ENCODE results near the gene CWC25. TPM values are rescaled to one million over a fixed set of nuclear protein-coding genes. Genes with fewer than 3 reads are reported as not detected.

Gene CWC25
- total and polyA plus RNA-seq, 9 of the 15 experiments (the other 6 are each of a cell fraction or from before 2014, with no cell fraction given), result 16.5 to 27.4 (median 23.0) TPM

DNA sequence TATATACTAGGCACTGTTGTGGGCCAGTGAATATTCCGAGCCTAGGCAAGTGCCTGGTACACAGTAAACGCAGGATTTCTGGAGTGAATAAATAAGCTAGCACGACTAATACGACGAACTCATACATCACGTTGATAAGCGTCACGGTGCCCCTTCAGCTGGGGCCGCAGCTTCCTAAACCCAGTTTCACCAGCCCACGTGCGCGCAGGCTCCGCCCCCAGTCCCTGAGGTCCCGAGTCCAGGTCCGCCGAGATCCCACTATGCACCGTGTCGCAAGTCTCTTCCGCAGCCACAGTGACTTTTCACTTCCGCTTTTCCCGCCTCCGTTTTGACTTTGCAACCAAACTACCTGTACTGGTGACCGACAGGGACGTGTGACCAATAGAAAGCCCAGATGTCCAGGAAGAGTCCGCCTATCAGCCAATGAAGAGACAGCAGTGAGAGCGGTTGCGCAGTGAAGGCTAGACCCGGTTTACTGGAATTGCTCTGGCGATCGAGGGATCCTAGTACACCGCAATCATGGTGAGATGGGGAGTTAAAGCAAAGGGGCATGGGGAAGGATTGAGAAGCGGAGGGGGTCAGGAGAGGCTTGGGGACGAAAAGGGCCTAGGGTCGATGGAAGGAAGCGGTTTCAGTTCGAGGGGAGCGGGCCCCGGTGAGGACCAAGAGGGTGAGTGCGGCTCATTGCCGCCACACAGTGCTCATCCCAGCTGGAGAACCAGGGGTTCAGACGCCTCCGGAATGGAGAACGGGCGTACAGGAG, 72.6 kb downstream of the CWC25 start, which contains the start of gene PSMB3 (continued):
- TF ChIP-seq KDM1A (IDR thresholded peaks at IDR 0.05) (no peak), ZBTB26 (CRISPR knock-in tag; IDR thresholded peaks at IDR 0.05) (peak; percentile 95), ELF4 (CRISPR knock-in tag; IDR thresholded peaks at IDR 0.05) (peak; percentile 97), ZNF766 (CRISPR knock-in tag; conservative IDR thresholded peaks at IDR 0.05) (no peak), HDAC8 (tag; IDR thresholded peaks at IDR 0.05) (no peak), RBM25 (IDR thresholded peaks at IDR 0.05; ENCODE audit: low read depth, low read length, severe bottlenecking) (peak; percentile 97), MXD1 (CRISPR knock-in tag; IDR thresholded peaks at IDR 0.05; ENCODE audit: borderline replicate concordance, poor library complexity, severe bottlenecking) (peak; percentile 84), HCFC1 (IDR thresholded peaks at IDR 0.05; ENCODE audit: low read depth, low read length) (peak; percentile 73), SAP30 (IDR thresholded peaks at IDR 0.05; ENCODE audit: borderline replicate concordance, insufficient read depth, low read depth, low read length, poor library complexity, severe bottlenecking) (peak; percentile 68), ELF1 (tag; IDR thresholded peaks at IDR 0.05) (peak; percentile 96), NEUROD1 (IDR thresholded peaks at IDR 0.05; ENCODE audit: borderline replicate concordance, low read depth, low read length, partially characterized antibody) (peak; percentile 97), TBL1XR1 (IDR thresholded peaks at IDR 0.05; ENCODE audit: low read length in 2 of 2) (peak in 1 of 2 experiments; percentile 62; a peak in 1 of 4 replicates)
- TF ChIP-seq, protein P1, sequence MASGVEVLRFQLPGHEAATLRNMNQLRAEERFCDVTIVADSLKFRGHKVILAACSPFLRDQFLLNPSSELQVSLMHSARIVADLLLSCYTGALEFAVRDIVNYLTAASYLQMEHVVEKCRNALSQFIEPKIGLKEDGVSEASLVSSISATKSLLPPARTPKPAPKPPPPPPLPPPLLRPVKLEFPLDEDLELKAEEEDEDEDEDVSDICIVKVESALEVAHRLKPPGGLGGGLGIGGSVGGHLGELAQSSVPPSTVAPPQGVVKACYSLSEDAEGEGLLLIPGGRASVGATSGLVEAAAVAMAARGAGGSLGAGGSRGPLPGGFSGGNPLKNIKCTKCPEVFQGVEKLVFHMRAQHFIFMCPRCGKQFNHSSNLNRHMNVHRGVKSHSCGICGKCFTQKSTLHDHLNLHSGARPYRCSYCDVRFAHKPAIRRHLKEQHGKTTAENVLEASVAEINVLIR (CRISPR knock-in tag; IDR thresholded peaks at IDR 0.05), result 0 out of 2 replicates have a peak, but pooled peaks have one; percentile 11
- TF ChIP-seq, protein P2, sequence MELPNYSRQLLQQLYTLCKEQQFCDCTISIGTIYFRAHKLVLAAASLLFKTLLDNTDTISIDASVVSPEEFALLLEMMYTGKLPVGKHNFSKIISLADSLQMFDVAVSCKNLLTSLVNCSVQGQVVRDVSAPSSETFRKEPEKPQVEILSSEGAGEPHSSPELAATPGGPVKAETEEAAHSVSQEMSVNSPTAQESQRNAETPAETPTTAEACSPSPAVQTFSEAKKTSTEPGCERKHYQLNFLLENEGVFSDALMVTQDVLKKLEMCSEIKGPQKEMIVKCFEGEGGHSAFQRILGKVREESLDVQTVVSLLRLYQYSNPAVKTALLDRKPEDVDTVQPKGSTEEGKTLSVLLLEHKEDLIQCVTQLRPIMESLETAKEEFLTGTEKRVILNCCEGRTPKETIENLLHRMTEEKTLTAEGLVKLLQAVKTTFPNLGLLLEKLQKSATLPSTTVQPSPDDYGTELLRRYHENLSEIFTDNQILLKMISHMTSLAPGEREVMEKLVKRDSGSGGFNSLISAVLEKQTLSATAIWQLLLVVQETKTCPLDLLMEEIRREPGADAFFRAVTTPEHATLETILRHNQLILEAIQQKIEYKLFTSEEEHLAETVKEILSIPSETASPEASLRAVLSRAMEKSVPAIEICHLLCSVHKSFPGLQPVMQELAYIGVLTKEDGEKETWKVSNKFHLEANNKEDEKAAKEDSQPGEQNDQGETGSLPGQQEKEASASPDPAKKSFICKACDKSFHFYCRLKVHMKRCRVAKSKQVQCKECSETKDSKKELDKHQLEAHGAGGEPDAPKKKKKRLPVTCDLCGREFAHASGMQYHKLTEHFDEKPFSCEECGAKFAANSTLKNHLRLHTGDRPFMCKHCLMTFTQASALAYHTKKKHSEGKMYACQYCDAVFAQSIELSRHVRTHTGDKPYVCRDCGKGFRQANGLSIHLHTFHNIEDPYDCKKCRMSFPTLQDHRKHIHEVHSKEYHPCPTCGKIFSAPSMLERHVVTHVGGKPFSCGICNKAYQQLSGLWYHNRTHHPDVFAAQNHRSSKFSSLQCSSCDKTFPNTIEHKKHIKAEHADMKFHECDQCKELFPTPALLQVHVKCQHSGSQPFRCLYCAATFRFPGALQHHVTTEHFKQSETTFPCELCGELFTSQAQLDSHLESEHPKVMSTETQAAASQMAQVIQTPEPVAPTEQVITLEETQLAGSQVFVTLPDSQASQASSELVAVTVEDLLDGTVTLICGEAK (IDR thresholded peaks at IDR 0.05), result peak; percentile 92
- TF ChIP-seq, protein P2 (CRISPR knock-in tag; IDR thresholded peaks at IDR 0.05), result no peak

All from K562 (cell line).